Activated T-helper 1 cell treated with anti-CD3 and anti-CD28 coated beads, Interleukin-12 subunit alpha, Interleukin-12 subunit beta, Interleukin-2, Interleukin-4 antibody, amounts not matched to agents 30 ng/mL and 10 ng/mL and 1 ng/mL, durations not matched to agents 14 hours and 24 hours and 36 hours (primary cell): ENCODE data around the gene MCM5. TPM values are rescaled to one million over a fixed set of nuclear protein-coding genes. Genes with fewer than 3 reads are reported as not detected.
"Not testable (repeated sequence)": the region's sequence is repeated elsewhere in the genome, so short reads cannot be mapped to it uniquely, and the experiment has no call there.

ENCODE experiments used
- DNase-seq: peaks from one replicate; pipeline ENCODE4 v3.0.0; 2021; ENCODE audit warnings: low spot score
- H3K27ac Mint-ChIP-seq: one replicate; pipeline ENCODE4 v1.8.0; 2021; ENCODE audit warnings: mild to moderate bottlenecking, mixed read lengths
- H3K27me3 Mint-ChIP-seq: one replicate; pipeline ENCODE4 v1.8.0; 2022; ENCODE audit warnings: mild to moderate bottlenecking, moderate library complexity, mixed read lengths; ENCODE audit not compliant: insufficient read depth
- H3K36me3 Mint-ChIP-seq: one replicate; pipeline ENCODE4 v1.8.0; 2021; ENCODE audit warnings: low read depth, mixed read lengths
- H3K4me1 Mint-ChIP-seq: one replicate; pipeline ENCODE4 v1.8.0; 2021; ENCODE audit warnings: low read depth, mixed read lengths
- H3K4me3 Mint-ChIP-seq: one replicate; pipeline ENCODE4 v1.8.0; 2021; ENCODE audit warnings: mild to moderate bottlenecking, moderate library complexity, mixed read lengths
- H3K9me3 Mint-ChIP-seq: one replicate; pipeline ENCODE4 v1.8.0; 2021; ENCODE audit warnings: mixed read lengths
- intact Hi-C: fragments of 100-400 bp; cut with micrococcal nuclease; formaldehyde crosslinking; loops from one replicate; pipeline ENCODE4 v1.15.1; 2024
- total RNA-seq: library from RNA; stranded (reverse); gene quantifications from 2 replicates; pipeline ENCODE4 v1.2.3, GENCODE V29; 2022

MCM5 gene
- total RNA-seq, 1 donor from 2014 or later: 307 TPM

- H3K9me3 Mint-ChIP-seq, H3K27me3 Mint-ChIP-seq, intact Hi-C loops, H3K4me3 Mint-ChIP-seq, DNase-seq, H3K36me3 Mint-ChIP-seq, H3K27ac Mint-ChIP-seq, H3K4me1 Mint-ChIP-seq: not testable (repeated sequence)
Observed at GRCh38 chr22:35471566-35471965, 71.6 kb downstream of the MCM5 start.

DNA sequence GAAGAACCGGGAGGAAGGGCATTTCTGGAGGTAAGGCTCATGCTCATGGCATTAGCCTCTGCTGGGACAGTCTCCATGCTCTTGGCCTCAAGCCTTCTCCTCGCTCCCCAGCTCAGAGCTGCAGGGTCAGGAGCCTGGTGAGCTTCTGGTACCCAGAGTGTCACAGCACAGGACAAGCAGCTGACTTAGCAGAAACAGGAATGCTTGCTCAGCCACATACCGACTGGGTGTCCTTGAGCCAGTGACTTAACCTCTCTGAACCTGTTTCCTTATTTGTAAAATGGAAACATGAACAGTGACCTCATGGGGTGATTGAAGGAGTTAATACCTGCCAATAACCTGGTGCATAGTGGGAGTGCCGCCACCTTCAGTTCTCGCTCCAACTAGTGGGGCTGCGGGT is 72.5 kb downstream of the MCM5 start:
- H3K4me1 Mint-ChIP-seq: no peaks in the 10 kb centered on the region
- H3K9me3 Mint-ChIP-seq: no peaks in the 10 kb centered on the region
- intact Hi-C loops: no loop called here
- no peak for DNase-seq
- peaks cover 4% of the 10 kb centered on the region for H3K36me3 Mint-ChIP-seq
- no peak overlapping the region for H3K27ac Mint-ChIP-seq
- H3K27me3 Mint-ChIP-seq: peaks cover 2% of the 10 kb centered on the region
- no peak overlapping the region for H3K4me3 Mint-ChIP-seq

DNA sequence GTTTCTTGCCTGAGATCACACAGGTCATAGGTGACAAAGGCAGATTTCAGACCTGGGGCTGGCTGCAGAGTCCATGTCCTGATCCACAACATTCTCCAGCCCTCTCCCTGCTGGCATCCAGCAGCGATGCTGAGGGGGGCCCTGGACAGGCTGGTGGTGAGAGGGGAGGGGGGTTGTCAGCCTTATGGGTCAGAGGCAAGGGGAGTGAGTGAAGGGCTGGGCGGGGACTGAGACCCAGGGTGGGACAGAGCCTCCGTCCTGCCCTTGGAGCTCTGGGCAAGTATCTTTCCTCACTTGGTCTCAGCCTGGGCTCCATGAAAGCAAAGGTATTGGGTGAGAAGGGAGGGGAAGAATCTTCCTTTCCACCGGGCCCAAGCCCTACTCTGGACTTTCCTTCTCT is 74.0 kb downstream of the MCM5 start:
- intact Hi-C loops: no loop called here
- no peaks in the 10 kb centered on the region for H3K4me1 Mint-ChIP-seq
- H3K36me3 Mint-ChIP-seq: peaks cover 4% of the 10 kb centered on the region

More for the DNA sequence above, 74.0 kb downstream of the MCM5 start:
- Mint-ChIP-seq H3K9me3 (no peaks in the 10 kb centered on the region), H3K27me3 (peaks cover 6% of the 10 kb centered on the region), H3K27ac (no peak overlapping the region), H3K4me3 (no peak overlapping the region)
- no peak for DNase-seq

Other genes starting within 250 kb of the MCM5 start
- 45.7 and 47.9 TPM in 2 replicates for gene HMGXB4, start 142.6 kb upstream of the MCM5 start, total RNA-seq
- 16.8 and 19.0 TPM in 2 replicates for gene TOM1, start 100.2 kb upstream of the MCM5 start, total RNA-seq
- 1.6 and 2.0 TPM in 2 replicates for gene HMOX1, start 19.0 kb upstream of the MCM5 start, total RNA-seq
- not detected in 2 replicates for gene RASD2, start 140.7 kb downstream of the MCM5 start, total RNA-seq
- gene MB, start 217.2 kb downstream of the MCM5 start, total RNA-seq: 5.3 and 5.7 TPM in 2 replicates
- gene APOL6, start 248.3 kb downstream of the MCM5 start, total RNA-seq: 27.3 and 27.7 TPM in 2 replicates